Measurements from ENCODE around the gene ZNF609. TPM values are rescaled to one million over a fixed set of nuclear protein-coding genes. Genes with fewer than 3 reads are reported as not detected.

ZNF609 gene
- total and polyA plus RNA-seq, 2 of the 13 experiments (the other 11 are each of a cell fraction or from before 2014, with no cell fraction given): 8.9 to 9.9 TPM

DNA sequence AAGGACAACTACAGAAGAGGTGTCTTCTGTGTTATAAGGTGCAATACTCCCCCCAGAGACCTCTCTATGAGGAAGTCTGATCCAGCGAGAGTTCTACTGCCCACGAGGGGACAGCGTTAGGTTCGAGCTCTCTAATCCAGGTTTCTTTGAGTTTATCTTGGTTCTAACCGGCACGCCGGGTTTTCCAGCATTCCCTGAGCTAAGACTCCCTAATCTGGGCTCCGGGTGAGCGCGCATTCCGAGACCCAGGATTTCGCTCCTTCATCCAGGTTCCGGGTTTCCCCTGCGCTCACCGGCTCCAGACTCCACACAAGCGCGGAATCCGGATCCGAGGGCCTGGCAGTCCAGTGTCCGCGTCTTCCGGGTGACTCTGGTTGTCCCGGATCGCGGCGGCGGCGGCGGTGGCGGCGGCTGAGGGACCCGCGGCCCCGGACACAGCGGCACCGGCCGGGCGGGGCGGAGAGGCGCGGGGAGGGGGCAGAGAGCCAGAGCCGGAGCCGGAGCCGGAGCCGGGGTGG, at the start of gene ZNF609 (continued):
- TF ChIP-seq, protein P1, sequence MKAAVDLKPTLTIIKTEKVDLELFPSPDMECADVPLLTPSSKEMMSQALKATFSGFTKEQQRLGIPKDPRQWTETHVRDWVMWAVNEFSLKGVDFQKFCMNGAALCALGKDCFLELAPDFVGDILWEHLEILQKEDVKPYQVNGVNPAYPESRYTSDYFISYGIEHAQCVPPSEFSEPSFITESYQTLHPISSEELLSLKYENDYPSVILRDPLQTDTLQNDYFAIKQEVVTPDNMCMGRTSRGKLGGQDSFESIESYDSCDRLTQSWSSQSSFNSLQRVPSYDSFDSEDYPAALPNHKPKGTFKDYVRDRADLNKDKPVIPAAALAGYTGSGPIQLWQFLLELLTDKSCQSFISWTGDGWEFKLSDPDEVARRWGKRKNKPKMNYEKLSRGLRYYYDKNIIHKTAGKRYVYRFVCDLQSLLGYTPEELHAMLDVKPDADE (CRISPR knock-in tag; IDR thresholded peaks at IDR 0.05): no peak
- TF ChIP-seq ZFP90 (CRISPR knock-in tag; IDR thresholded peaks at IDR 0.05; ENCODE audit: borderline replicate concordance) (no peak), KAT7 (CRISPR knock-in tag; IDR thresholded peaks at IDR 0.05; ENCODE audit: borderline replicate concordance) (peak; percentile 75; the same call in 1 of the 2 replicates), MTA3 (CRISPR knock-in tag; IDR thresholded peaks at IDR 0.05) (no peak), ZNF484 (CRISPR knock-in tag; IDR thresholded peaks at IDR 0.05; ENCODE audit: borderline replicate concordance, low read depth) (no peak), NCOA1 (CRISPR knock-in tag; IDR thresholded peaks at IDR 0.05) (no peak), DR1 (CRISPR knock-in tag; IDR thresholded peaks at IDR 0.05) (no peak), ZNF432 (CRISPR knock-in tag; IDR thresholded peaks at IDR 0.05; ENCODE audit: borderline replicate concordance) (no peak), MIER3 (CRISPR knock-in tag; IDR thresholded peaks at IDR 0.05; ENCODE audit: borderline replicate concordance) (peak; percentile 59; the same call in 1 of the 2 replicates), MATR3 (CRISPR knock-in tag; IDR thresholded peaks at IDR 0.05) (no peak), ZNF605 (CRISPR knock-in tag; IDR thresholded peaks at IDR 0.05) (peak; percentile 20; the same call in 1 of the 2 replicates), TMF1 (CRISPR knock-in tag; IDR thresholded peaks at IDR 0.05; ENCODE audit: low read depth) (no peak)
- TF ChIP-seq, protein P2, sequence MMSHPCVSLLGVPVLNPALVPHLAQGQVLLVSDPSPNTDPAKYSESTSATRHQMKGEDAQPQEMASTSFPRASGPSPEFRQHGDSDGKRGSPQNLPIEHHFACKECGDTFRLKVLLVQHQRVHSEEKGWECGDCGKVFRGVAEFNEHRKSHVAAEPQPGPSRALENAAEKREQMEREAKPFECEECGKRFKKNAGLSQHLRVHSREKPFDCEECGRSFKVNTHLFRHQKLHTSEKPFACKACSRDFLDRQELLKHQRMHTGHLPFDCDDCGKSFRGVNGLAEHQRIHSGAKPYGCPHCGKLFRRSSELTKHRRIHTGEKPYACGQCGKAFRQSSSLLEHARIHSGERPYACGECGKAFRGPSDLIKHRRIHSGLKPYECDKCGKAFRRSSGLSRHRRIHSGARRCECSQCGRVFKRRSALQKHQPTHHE (CRISPR knock-in tag; IDR thresholded peaks at IDR 0.05; ENCODE audit: borderline replicate concordance): no peak
- TF ChIP-seq, protein P3, sequence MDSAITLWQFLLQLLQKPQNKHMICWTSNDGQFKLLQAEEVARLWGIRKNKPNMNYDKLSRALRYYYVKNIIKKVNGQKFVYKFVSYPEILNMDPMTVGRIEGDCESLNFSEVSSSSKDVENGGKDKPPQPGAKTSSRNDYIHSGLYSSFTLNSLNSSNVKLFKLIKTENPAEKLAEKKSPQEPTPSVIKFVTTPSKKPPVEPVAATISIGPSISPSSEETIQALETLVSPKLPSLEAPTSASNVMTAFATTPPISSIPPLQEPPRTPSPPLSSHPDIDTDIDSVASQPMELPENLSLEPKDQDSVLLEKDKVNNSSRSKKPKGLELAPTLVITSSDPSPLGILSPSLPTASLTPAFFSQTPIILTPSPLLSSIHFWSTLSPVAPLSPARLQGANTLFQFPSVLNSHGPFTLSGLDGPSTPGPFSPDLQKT (CRISPR knock-in tag; IDR thresholded peaks at IDR 0.05; ENCODE audit: borderline replicate concordance): no peak
- TF ChIP-seq, protein P4, sequence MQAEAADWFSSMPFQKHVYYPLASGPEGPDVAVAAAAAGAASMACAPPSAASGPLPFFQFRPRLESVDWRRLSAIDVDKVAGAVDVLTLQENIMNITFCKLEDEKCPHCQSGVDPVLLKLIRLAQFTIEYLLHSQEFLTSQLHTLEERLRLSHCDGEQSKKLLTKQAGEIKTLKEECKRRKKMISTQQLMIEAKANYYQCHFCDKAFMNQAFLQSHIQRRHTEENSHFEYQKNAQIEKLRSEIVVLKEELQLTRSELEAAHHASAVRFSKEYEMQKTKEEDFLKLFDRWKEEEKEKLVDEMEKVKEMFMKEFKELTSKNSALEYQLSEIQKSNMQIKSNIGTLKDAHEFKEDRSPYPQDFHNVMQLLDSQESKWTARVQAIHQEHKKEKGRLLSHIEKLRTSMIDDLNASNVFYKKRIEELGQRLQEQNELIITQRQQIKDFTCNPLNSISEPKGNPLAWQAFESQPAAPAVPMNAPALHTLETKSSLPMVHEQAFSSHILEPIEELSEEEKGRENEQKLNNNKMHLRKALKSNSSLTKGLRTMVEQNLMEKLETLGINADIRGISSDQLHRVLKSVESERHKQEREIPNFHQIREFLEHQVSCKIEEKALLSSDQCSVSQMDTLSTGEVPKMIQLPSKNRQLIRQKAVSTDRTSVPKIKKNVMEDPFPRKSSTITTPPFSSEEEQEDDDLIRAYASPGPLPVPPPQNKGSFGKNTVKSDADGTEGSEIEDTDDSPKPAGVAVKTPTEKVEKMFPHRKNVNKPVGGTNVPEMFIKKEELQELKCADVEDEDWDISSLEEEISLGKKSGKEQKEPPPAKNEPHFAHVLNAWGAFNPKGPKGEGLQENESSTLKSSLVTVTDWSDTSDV (CRISPR knock-in tag; IDR thresholded peaks at IDR 0.05): no peak
- TF ChIP-seq, protein P5, sequence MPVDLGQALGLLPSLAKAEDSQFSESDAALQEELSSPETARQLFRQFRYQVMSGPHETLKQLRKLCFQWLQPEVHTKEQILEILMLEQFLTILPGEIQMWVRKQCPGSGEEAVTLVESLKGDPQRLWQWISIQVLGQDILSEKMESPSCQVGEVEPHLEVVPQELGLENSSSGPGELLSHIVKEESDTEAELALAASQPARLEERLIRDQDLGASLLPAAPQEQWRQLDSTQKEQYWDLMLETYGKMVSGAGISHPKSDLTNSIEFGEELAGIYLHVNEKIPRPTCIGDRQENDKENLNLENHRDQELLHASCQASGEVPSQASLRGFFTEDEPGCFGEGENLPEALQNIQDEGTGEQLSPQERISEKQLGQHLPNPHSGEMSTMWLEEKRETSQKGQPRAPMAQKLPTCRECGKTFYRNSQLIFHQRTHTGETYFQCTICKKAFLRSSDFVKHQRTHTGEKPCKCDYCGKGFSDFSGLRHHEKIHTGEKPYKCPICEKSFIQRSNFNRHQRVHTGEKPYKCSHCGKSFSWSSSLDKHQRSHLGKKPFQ (CRISPR knock-in tag; IDR thresholded peaks at IDR 0.05; ENCODE audit: insufficient replicate concordance): no peak
